ENCODE data around the gene SDK2.

GRCh38 chr17:73490851-73491250 is 153.4 kb downstream of the SDK2 start:
- no peak; the same call in 1 of the 2 replicates for TF ChIP-seq GATA2 (IDR thresholded peaks at IDR 0.05; ENCODE audit: low read depth, low read length)
- TF ChIP-seq GATA3 (IDR thresholded peaks at IDR 0.05; ENCODE audit: low read depth, low read length), result no peak

All from SH-SY5Y (cell line).